ENCODE measurements around the gene RHOJ.
"Not testable (repeated sequence)": the region's sequence is repeated elsewhere in the genome, so short reads cannot be mapped to it uniquely, and the experiment has no call there.

Gene RHOJ

DNA sequence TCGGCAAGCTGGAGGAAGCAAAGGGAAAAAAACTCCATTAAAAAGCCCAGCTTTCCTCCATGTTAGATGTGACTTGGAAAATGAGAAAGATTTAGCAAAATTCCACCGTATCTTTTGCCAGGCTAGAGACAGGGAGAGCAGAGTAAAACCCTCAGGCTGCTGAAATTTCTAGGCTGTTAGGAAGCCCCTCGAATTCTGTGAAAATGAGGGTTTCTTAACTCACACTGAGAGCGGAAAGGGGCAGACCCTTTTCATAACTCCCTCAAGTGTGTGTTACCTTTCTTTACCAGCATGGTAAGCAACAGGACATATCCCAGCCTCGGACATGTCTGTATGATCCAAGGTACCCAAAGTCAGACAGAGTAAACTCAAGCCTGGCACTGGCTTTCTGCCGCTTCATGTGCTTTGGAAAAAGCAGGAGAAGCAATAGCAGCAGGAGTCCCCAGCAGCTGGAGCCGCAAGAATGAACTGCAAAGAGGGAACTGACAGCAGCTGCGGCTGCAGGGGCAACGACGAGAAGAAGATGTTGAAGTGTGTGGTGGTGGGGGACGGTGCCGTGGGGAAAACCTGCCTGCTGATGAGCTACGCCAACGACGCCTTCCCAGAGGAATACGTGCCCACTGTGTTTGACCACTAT, at the start of gene RHOJ:
Gene RHOJ, plus strand, starts transcription at position 37 of the 637 bp plus-strand sequence. Its CDS starts 427 bp downstream, at position 464.
- peaks cover 4% of the 10 kb centered on the region for H3K27me3 Mint-ChIP-seq (ENCODE audit: low read depth)
- no peaks in the 10 kb centered on the region for H3K9me3 Mint-ChIP-seq
- H3K4me1 Mint-ChIP-seq (ENCODE audit: low read depth), result no peaks in the 10 kb centered on the region
- no peaks in the 10 kb centered on the region for H3K36me3 Mint-ChIP-seq (ENCODE audit: low read depth)
- no peak within 1 kb of the TSS for H3K4me3 Mint-ChIP-seq
- no peak within 1 kb of the TSS for H3K27ac Mint-ChIP-seq
- no peak for DNase-seq (ENCODE audit: low spot score)

DNA sequence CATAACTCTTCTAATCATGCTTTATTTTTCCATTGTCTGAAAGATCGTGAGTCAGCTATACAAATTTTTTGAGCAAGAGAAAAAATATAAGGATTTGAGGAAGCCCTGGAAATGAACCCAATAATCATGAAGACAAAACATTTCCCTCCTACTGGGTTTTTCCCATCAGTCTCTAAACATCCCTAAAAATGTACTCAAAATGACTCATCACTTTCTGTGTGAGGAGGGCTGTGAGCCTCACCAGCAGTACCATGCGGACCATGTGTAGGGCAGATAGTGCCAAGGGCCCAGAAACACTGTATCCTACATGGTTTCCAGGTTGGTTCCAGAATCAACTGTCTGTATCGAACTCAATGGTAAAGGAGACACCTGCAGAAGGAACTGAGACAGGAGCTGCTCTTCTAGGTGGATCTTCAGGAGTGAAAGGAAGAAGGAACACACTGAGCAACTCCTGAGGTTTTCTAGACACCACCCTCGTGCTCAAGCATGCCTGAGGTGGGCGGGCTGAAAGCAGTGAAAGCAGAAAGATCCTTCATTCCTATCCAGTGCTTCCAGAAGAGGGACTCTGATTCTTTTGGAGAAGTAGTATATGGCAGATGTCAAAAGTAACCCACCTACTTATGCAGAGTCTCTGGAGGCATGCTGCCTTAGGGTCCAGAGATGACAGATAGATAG, 48.6 kb upstream of the RHOJ start:
- H3K4me3 Mint-ChIP-seq, result no peak overlapping the region
- no peaks in the 10 kb centered on the region for H3K4me1 Mint-ChIP-seq (ENCODE audit: low read depth)
- no peaks in the 10 kb centered on the region for H3K36me3 Mint-ChIP-seq (ENCODE audit: low read depth)
- H3K27ac Mint-ChIP-seq, result no peak overlapping the region
- no peak for DNase-seq (ENCODE audit: low spot score)
- no peaks in the 10 kb centered on the region for H3K27me3 Mint-ChIP-seq (ENCODE audit: low read depth)
- no peaks in the 10 kb centered on the region for H3K9me3 Mint-ChIP-seq

DNA sequence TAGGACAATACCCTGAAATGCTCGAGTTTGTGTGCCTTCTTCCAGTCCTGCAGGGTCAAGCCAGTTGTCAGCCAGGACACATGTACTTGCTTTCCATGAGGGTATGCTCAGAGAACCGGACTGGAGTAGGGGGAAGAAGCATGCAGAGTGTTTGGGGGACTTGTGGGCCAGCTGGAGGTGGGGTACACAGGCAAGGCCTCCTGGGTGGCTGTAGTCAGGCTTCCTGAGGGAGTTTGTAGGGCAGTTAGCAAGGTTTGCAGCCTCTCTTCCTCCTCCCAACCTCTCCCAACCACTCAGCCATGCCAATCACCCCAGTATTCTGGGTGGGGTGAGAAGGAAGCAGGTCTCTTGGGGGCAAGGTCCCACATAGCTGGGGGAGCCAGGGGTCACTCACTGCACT, 47.0 kb upstream of the RHOJ start:
- DNase-seq (ENCODE audit: low spot score), result no peak
- Mint-ChIP-seq H3K27ac (no peak overlapping the region), H3K27me3 (ENCODE audit: low read depth) (no peaks in the 10 kb centered on the region), H3K4me3 (no peak overlapping the region), H3K4me1 (ENCODE audit: low read depth) (no peaks in the 10 kb centered on the region), H3K9me3 (no peaks in the 10 kb centered on the region), H3K36me3 (ENCODE audit: low read depth) (no peaks in the 10 kb centered on the region)

DNA sequence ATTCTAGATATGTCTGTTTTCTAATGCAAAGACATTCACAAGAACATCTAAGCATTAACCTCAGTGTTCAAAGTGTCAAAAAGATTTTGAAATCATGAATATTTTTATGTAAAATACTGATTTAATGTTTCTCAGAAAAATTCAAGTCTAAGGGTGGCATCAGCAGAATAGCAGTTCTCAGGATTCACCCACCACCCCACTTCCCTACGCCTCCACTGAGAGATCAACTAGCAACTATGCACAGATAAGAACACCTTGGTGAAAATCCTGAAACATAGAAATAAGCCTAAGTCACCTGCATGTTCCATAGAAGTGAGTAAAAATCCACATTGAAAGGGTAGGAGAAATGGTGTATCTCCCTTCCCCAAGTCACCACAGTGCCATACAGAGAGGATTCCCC, 40.9 kb upstream of the RHOJ start:
- H3K36me3 Mint-ChIP-seq (ENCODE audit: low read depth), result no peaks in the 10 kb centered on the region
- DNase-seq (ENCODE audit: low spot score), result no peak
- no peak overlapping the region for H3K4me3 Mint-ChIP-seq
- H3K27ac Mint-ChIP-seq, result no peak overlapping the region
- H3K4me1 Mint-ChIP-seq (ENCODE audit: low read depth), result no peaks in the 10 kb centered on the region
- no peaks in the 10 kb centered on the region for H3K9me3 Mint-ChIP-seq
- no peaks in the 10 kb centered on the region for H3K27me3 Mint-ChIP-seq (ENCODE audit: low read depth)

DNA sequence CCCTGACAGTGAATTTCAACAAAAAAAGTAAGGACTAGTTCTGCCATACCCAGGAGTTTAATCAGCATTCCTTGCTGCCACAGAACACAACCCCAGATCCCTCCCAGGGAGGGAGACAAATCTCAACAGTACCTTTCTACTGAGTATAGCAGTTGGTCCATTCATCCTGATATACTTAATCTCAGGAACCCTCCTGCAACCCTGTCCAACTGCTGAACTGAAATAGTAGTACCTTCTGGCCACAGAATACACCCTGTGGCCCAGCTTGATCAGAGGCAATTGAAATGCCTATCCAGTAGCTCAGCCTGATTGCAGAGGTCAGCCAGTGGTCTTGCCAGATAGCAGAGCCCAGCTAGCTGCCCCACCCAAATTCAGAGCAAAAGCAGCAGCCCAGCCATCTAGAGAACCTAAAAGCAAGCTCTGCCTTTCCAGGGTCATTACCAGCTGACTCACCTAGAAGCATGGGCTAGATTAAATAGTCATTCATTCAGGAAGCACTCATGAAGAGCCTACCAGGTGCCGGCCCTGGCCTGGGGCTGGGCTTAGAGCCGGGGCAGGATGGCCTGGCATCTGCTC, 40.0 kb upstream of the RHOJ start:
- Mint-ChIP-seq H3K9me3 (no peaks in the 10 kb centered on the region), H3K4me3 (no peak overlapping the region), H3K4me1 (ENCODE audit: low read depth) (no peaks in the 10 kb centered on the region), H3K27ac (no peak overlapping the region), H3K36me3 (ENCODE audit: low read depth) (no peaks in the 10 kb centered on the region), H3K27me3 (ENCODE audit: low read depth) (no peaks in the 10 kb centered on the region)
- DNase-seq (ENCODE audit: low spot score), result no peak

DNA sequence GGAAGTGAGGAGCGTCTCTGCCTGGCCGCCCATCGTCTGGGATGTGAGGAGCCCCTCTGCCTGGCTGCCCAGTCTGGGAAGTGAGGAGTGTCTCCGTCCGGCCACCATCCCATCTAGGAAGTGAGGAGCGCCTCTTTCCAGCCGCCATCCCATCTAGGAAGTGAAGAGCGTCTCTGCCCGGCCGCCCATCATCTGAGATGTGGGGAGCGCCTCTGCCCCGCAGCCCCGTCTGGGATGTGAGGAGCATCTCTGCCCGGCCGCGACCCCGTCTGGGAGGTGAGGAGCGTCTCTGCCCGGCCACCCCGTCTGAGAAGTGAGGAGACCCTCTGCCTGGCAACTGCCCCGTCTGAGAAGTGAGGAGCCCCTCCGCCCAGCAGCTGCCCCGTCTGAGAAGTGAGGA, 39.0 kb upstream of the RHOJ start:
- H3K4me3 Mint-ChIP-seq; DNase-seq (ENCODE audit: low spot score); H3K4me1 Mint-ChIP-seq (ENCODE audit: low read depth); H3K36me3 Mint-ChIP-seq (ENCODE audit: low read depth); H3K27me3 Mint-ChIP-seq (ENCODE audit: low read depth); H3K9me3 Mint-ChIP-seq; H3K27ac Mint-ChIP-seq: not testable (repeated sequence)

DNA sequence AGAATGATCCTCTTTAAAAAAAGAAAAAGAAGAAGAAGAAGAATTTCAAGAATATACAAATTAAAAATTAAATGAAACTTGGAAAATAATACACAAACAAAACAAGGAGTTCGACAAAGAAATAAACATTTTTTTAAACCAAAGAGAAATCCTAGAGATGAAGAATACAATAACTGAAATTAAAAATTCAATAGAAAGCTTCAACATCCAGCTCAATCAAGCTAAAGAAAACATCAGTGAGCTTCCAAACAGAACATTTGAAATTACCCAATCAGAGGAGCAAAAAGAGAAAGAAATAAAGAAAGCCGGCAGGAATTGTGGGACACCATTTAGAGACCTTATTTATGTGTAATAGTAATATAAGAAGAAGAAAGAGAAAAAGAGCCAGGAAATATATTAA, 37.2 kb upstream of the RHOJ start:
- Mint-ChIP-seq H3K27me3 (ENCODE audit: low read depth) (no peaks in the 10 kb centered on the region), H3K36me3 (ENCODE audit: low read depth) (no peaks in the 10 kb centered on the region), H3K4me3 (no peak overlapping the region), H3K27ac (no peak overlapping the region), H3K4me1 (ENCODE audit: low read depth) (no peaks in the 10 kb centered on the region), H3K9me3 (no peaks in the 10 kb centered on the region)
- DNase-seq (ENCODE audit: low spot score), result no peak

DNA sequence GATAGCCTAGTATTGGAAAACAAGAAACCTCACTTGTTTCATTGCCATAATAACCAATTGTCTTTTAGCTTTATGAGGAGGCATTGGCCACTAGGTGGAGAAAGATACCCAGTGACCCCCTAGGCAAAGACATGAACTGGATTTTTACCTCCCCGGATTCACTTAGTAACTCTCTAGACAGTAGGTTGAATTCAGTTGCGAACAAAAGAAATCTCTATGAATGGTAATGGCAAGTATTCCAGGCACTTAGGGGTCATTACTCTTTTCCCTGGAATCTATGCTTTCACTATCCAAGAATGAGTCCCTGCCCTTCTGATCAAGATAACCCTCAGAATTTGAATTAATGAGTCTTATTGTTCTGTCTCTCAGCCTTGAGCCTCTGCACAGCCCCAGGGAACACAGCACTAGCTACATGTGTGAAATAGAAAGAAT, 29.5 kb upstream of the RHOJ start:
- Mint-ChIP-seq H3K36me3 (ENCODE audit: low read depth) (no peaks in the 10 kb centered on the region), H3K4me3 (no peak overlapping the region), H3K9me3 (no peaks in the 10 kb centered on the region), H3K27ac (no peak overlapping the region), H3K27me3 (ENCODE audit: low read depth) (no peaks in the 10 kb centered on the region), H3K4me1 (ENCODE audit: low read depth) (no peaks in the 10 kb centered on the region)
- DNase-seq (ENCODE audit: low spot score), result no peak

DNA sequence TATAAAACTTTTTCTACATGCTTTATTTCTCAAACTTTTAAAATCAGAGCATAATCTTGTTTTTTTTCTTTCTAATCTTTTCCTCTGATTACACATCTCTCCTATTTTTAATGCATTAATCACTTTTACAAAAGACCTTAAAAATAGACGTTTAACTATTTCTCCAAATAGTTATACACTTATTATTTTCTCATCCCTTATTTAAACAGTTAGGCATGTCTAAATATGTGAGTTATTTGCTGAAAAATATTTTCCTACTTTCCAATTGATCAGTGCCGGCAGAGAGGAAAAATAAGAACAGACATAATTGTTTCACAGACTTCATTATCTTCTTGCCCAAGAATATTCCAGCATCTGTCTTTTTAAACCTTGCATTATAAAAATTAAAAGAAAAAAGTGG, 28.7 kb upstream of the RHOJ start:
- Mint-ChIP-seq H3K27ac (no peak overlapping the region), H3K27me3 (ENCODE audit: low read depth) (no peaks in the 10 kb centered on the region), H3K4me3 (no peak overlapping the region), H3K4me1 (ENCODE audit: low read depth) (no peaks in the 10 kb centered on the region), H3K36me3 (ENCODE audit: low read depth) (no peaks in the 10 kb centered on the region), H3K9me3 (no peaks in the 10 kb centered on the region)
- DNase-seq (ENCODE audit: low spot score), result no peak

DNA sequence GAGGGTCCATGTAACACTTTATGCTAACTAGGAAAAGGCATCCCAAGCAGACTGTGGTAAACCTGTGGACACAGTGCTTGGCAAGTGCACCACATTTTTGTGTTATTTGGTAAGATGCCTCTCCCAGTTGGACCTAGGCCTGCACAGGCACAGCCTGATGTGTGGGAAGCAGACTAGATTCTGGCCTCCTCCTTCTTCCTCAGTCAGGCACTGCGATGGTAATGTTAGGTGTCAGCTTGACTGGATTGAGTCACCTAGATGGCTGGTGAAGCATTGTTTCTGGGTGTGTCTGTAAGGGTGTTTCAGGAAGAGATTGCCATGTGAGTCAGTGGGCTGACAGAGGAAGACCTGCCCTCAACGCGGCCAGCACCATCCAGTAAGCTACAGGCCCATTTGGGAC, 25.3 kb upstream of the RHOJ start:
- Mint-ChIP-seq H3K4me1 (ENCODE audit: low read depth) (no peaks in the 10 kb centered on the region), H3K27ac (no peak overlapping the region), H3K9me3 (no peaks in the 10 kb centered on the region), H3K36me3 (ENCODE audit: low read depth) (no peaks in the 10 kb centered on the region), H3K4me3 (no peak overlapping the region), H3K27me3 (ENCODE audit: low read depth) (no peaks in the 10 kb centered on the region)
- no peak for DNase-seq (ENCODE audit: low spot score)

DNA sequence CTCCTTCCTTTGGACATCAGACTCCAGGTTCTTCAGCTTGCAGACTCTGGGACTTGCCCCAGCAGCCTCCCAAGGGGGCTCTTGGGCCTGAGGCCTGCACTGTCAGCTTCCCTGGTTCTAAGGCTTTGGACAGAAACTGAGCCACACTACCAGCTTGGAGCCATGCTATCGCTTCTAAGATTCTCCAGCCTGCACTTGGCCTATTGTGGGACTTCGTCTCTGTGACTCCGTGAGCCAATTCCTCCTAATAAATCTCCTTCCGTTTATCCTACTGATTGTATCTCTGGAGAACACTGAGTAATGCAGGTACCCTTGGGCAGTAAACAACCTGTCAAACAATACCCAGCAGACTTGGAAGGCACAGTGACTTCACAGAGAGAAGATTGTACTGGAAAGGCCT, 24.9 kb upstream of the RHOJ start:
- Mint-ChIP-seq H3K36me3 (ENCODE audit: low read depth) (no peaks in the 10 kb centered on the region), H3K9me3 (no peaks in the 10 kb centered on the region), H3K4me1 (ENCODE audit: low read depth) (no peaks in the 10 kb centered on the region), H3K27me3 (ENCODE audit: low read depth) (no peaks in the 10 kb centered on the region), H3K27ac (no peak overlapping the region), H3K4me3 (no peak overlapping the region)
- DNase-seq (ENCODE audit: low spot score), result no peak

DNA sequence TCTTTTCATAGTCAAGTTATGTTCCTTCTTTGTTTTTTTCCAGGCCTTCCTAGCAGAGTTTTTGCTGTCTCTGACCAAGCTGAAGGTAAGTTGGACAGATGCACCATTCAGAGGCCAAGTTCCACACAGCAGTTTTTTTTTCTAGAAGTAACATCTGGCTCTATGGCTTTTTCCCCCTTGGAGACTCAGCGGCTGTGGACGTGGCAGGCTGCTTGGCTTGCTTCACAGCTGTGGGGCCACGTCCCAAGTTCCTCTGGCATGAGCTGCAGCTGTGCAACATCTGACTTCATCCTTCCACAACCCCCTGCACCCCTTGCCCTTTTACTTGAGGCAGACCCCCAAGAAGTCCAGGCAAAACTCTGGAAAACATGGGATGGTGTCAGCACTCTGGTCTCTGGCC, 24.2 kb upstream of the RHOJ start:
- no peaks in the 10 kb centered on the region for H3K36me3 Mint-ChIP-seq (ENCODE audit: low read depth)
- H3K27me3 Mint-ChIP-seq (ENCODE audit: low read depth), result no peaks in the 10 kb centered on the region
- no peaks in the 10 kb centered on the region for H3K9me3 Mint-ChIP-seq
- H3K4me3 Mint-ChIP-seq, result no peak overlapping the region
- no peak overlapping the region for H3K27ac Mint-ChIP-seq
- no peak for DNase-seq (ENCODE audit: low spot score)
- no peaks in the 10 kb centered on the region for H3K4me1 Mint-ChIP-seq (ENCODE audit: low read depth)

DNA sequence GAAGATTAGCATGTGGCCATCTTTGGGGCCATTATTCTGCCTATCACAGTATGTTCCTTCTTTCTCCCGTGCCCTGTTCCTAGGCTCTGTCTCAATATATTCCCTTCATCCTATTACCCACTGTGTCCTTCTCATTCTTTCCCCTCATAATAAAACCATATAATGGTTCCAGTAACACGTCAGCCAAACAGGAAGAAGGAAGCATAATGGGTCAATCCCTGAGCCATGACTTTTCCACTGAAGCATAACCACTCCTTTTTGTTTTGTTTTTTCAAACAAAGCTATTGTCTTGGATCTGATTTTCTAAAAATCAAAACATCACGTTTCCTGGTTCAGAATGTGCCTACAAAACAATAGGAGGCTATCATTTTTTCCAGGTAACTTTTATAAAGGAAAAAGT, 21.3 kb upstream of the RHOJ start:
- DNase-seq (ENCODE audit: low spot score), result no peak
- Mint-ChIP-seq H3K4me1 (ENCODE audit: low read depth) (no peaks in the 10 kb centered on the region), H3K4me3 (no peak overlapping the region), H3K27ac (no peak overlapping the region), H3K36me3 (ENCODE audit: low read depth) (no peaks in the 10 kb centered on the region), H3K27me3 (ENCODE audit: low read depth) (no peaks in the 10 kb centered on the region), H3K9me3 (no peaks in the 10 kb centered on the region)

DNA sequence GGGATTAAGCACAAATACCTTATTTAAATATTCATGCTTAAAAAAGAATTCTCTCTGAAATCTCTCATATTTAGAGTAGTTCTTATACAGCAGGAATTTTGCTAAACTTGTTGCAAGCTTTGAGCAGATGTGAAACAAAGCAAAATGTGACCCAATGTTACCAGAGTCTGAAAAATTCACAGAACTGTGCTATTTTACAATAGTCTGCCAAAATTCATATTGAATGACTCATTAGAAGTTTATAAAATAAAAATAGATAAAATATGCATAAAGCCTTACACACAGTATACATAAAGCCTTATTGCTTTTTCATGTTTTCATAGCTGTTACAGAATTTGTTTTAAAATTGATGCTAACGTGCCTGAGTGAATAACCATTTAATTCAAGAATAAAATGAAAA, 17.8 kb upstream of the RHOJ start:
- no peak for DNase-seq (ENCODE audit: low spot score)
- H3K9me3 Mint-ChIP-seq, result no peaks in the 10 kb centered on the region
- H3K36me3 Mint-ChIP-seq (ENCODE audit: low read depth), result no peaks in the 10 kb centered on the region
- no peak overlapping the region for H3K27ac Mint-ChIP-seq
- no peaks in the 10 kb centered on the region for H3K4me1 Mint-ChIP-seq (ENCODE audit: low read depth)
- H3K4me3 Mint-ChIP-seq, result no peak overlapping the region
- H3K27me3 Mint-ChIP-seq (ENCODE audit: low read depth), result no peaks in the 10 kb centered on the region

DNA sequence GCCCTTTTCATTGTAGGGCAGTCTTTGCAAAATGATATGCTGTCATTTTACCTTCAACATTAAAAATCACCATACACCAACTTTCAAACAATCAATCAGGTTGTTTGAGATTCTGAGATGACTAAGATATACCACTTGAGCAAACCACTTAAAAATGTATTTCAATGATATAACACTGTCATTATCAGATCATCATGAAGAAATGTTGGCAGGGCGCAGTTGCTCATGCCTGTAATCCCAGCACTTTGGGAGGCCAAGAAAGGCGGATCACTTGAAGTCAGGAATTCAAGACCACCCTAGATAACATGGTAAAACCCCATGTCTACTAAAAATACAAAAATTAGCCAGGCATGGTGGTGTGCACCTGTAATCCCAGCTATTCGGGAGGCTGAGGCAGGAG, 13.0 kb upstream of the RHOJ start:
- no peak overlapping the region for H3K27ac Mint-ChIP-seq
- DNase-seq (ENCODE audit: low spot score), result no peak
- no peak overlapping the region for H3K4me3 Mint-ChIP-seq
- H3K9me3 Mint-ChIP-seq, result no peaks in the 10 kb centered on the region
- no peaks in the 10 kb centered on the region for H3K36me3 Mint-ChIP-seq (ENCODE audit: low read depth)
- no peaks in the 10 kb centered on the region for H3K27me3 Mint-ChIP-seq (ENCODE audit: low read depth)
- H3K4me1 Mint-ChIP-seq (ENCODE audit: low read depth), result no peaks in the 10 kb centered on the region

Measured in T-helper 2 cell treated with Interferon-gamma antibody and Interleukin-4, amounts not matched to agents 5 μg/mL and 100 μg/mL, for 36 hours (primary cell).